GM18858 (cell line): Measurements from ENCODE around the gene ZDHHC8.

Experiments
- ATAC-seq: cut with Tn5 transposase; IDR thresholded peaks from one replicate; pipeline ENCODE4 v1.9.1; 2021; ENCODE audit not compliant: unreplicated experiment

The ZDHHC8 gene

GRCh38 chr22:20142711-20143621 is 11.4 kb downstream of the ZDHHC8 start:
- ATAC-seq = no peak

- ATAC-seq = no peak
Measured at GRCh38 chr22:20143883-20144665, 12.5 kb downstream of the ZDHHC8 start.

- ATAC-seq = no peak
Measured at GRCh38 chr22:20145206-20145831, 13.7 kb downstream of the ZDHHC8 start.

GRCh38 chr22:20145832-20146223 is 14.2 kb downstream of the ZDHHC8 start:
- ATAC-seq = no peak

GRCh38 chr22:20146777-20147176 is 15.2 kb downstream of the ZDHHC8 start:
- ATAC-seq = no peak

- no peak for ATAC-seq
Measured at GRCh38 chr22:20147237-20147988, 15.8 kb downstream of the ZDHHC8 start.

- no peak for ATAC-seq
Measured at GRCh38 chr22:20148414-20148813, 16.8 kb downstream of the ZDHHC8 start.

- ATAC-seq = no peak
Measured at GRCh38 chr22:20149257-20150250, 17.9 kb downstream of the ZDHHC8 start.

- no peak for ATAC-seq
Measured at GRCh38 chr22:20150381-20151275, 19.0 kb downstream of the ZDHHC8 start, which contains the start of gene CCDC188. Gene CCDC188 (minus strand): TSS chr22:20151055. CDS start chr22:20150986, 69 bp downstream.

GRCh38 chr22:20151276-20151588 is 19.6 kb downstream of the ZDHHC8 start:
- no peak for ATAC-seq

GRCh38 chr22:20152464-20152890 is 20.9 kb downstream of the ZDHHC8 start:
- ATAC-seq = no peak

GRCh38 chr22:20153945-20154344 is 22.3 kb downstream of the ZDHHC8 start:
- ATAC-seq = no peak

- ATAC-seq = no peak
Measured at GRCh38 chr22:20154602-20155187, 23.1 kb downstream of the ZDHHC8 start.

- no peak for ATAC-seq
Measured at GRCh38 chr22:20155330-20156041, 23.9 kb downstream of the ZDHHC8 start.

- ATAC-seq = no peak
Measured at GRCh38 chr22:20156042-20156389, 24.4 kb downstream of the ZDHHC8 start.

- no peak for ATAC-seq
Measured at GRCh38 chr22:20156611-20157429, 25.2 kb downstream of the ZDHHC8 start.
